Neural cell (in vitro differentiated cells): Measurements from ENCODE around the gene SSBP3. TPM values are rescaled to one million over a fixed set of nuclear protein-coding genes. Genes with fewer than 3 reads are reported as not detected.

Experiments
- H2AFZ ChIP-seq: fragments of 200-600, 300-800 bp; sonication (generic), shearing (Covaris generic); 2 replicates; pipeline ENCODE4 v1.6.0; 2014; ENCODE audit warnings: low read depth, mild to moderate bottlenecking, antibody characterized with exemption, low read length, moderate library complexity
- H3F3A ChIP-seq: fragments of 200-600 bp; shearing (Covaris generic); 2 replicates; pipeline ENCODE4 v1.6.1; 2016; ENCODE audit warnings: mild to moderate bottlenecking, moderate library complexity, mixed read lengths, antibody characterized with exemption, low read length; ENCODE audit not compliant: insufficient read depth, poor library complexity, severe bottlenecking
- H3K27ac ChIP-seq: fragments of 200-600, 300-800 bp; sonication (generic), shearing (Covaris generic); 2 replicates; pipeline ENCODE4 v1.5.1; 2014; ENCODE audit warnings: mild to moderate bottlenecking, low read length, moderate library complexity
- H3K27me3 ChIP-seq: fragments of 300-800, 200-600 bp; sonication (generic), shearing (Covaris generic); 2 replicates; pipeline ENCODE4 v1.6.0; 2014; ENCODE audit warnings: mild to moderate bottlenecking, low read depth, low read length, moderate library complexity; ENCODE audit not compliant: insufficient read depth
- H3K36me3 ChIP-seq: fragments of 300-800, 200-600 bp; sonication (generic), shearing (Covaris generic); 2 replicates; pipeline ENCODE4 v1.5.1; 2014; ENCODE audit warnings: mild to moderate bottlenecking, antibody characterized with exemption, low read length, moderate library complexity; ENCODE audit not compliant: insufficient read depth
- H3K4me2 ChIP-seq: fragments of 300-800, 200-600 bp; sonication (generic), shearing (Covaris generic); 2 replicates; pipeline ENCODE4 v1.6.0; 2014; ENCODE audit warnings: mild to moderate bottlenecking, low read length
- H3K4me3 ChIP-seq: fragments of 300-800, 200-600 bp; sonication (generic), shearing (Covaris generic); 2 replicates; pipeline ENCODE4 v1.5.1; 2014; ENCODE audit warnings: mild to moderate bottlenecking, low read length, moderate library complexity
- H3K79me2 ChIP-seq: fragments of 200-600 bp; shearing (Covaris generic); replicated peaks from 2 replicates; pipeline ENCODE4 v1.6.0; 2014; ENCODE audit warnings: mild to moderate bottlenecking, low read length, moderate library complexity; ENCODE audit not compliant: insufficient read depth
- H3K9ac ChIP-seq: fragments of 300-800, 200-600 bp; sonication (generic), shearing (Covaris generic); 2 replicates; pipeline ENCODE4 v1.6.1; 2016; ENCODE audit warnings: mild to moderate bottlenecking, low read length, mixed read lengths
- H3K9me2 ChIP-seq: fragments of 200-600 bp; shearing (Covaris generic); 2 replicates; pipeline ENCODE4 v1.6.1; 2016; ENCODE audit warnings: mild to moderate bottlenecking, low read length, mixed read lengths; ENCODE audit not compliant: insufficient read depth
- H3K9me3 ChIP-seq: fragments of 200-600, 300-800 bp; sonication (generic), shearing (Covaris generic); 2 replicates; pipeline ENCODE4 v1.6.1; 2016; ENCODE audit warnings: mild to moderate bottlenecking, mixed run types, low read length, moderate library complexity, mixed read lengths
- H4K20me1 ChIP-seq: fragments of 200-600 bp; shearing (Covaris generic); 2 replicates; pipeline ENCODE4 v1.6.1; 2016; ENCODE audit warnings: mild to moderate bottlenecking, mixed run types; ENCODE audit not compliant: insufficient read depth
- EZH2 ChIP-seq: fragments of 200-600, 300-800 bp; shearing (Covaris generic), sonication (generic); IDR thresholded peaks from 2 replicates; pipeline ENCODE4 v1.6.1; 2014; ENCODE audit warnings: antibody characterized with exemption, low read length, borderline replicate concordance, mild to moderate bottlenecking; ENCODE audit not compliant: insufficient read depth, poor library complexity, severe bottlenecking
- RAD21 ChIP-seq: fragments of 450-650 bp; conservative IDR thresholded peaks from 2 replicates; pipeline ENCODE4 v1.6.1; 2014; ENCODE audit warnings: antibody characterized with exemption, mild to moderate bottlenecking, moderate library complexity
- TAF1 ChIP-seq: IDR thresholded peaks from 2 replicates; pipeline ENCODE4 v1.6.1; 2012; ENCODE audit warnings: low read depth
- polyA plus RNA-seq: library from polyadenylated mRNA; depleted of rRNA; stranded (reverse); fragments of >200 nt; gene quantifications from 2 replicates; pipeline ENCODE4 v1.2.3, GENCODE V29; 2014
- TF ChIP-seq, protein P1 (sequence below): IDR thresholded peaks from 2 replicates; pipeline ENCODE4 v1.6.1; 2012; ENCODE audit warnings: borderline replicate concordance

Gene SSBP3
- polyA plus RNA-seq, 1 donor from 2014 or later, result 77.4 TPM

DNA sequence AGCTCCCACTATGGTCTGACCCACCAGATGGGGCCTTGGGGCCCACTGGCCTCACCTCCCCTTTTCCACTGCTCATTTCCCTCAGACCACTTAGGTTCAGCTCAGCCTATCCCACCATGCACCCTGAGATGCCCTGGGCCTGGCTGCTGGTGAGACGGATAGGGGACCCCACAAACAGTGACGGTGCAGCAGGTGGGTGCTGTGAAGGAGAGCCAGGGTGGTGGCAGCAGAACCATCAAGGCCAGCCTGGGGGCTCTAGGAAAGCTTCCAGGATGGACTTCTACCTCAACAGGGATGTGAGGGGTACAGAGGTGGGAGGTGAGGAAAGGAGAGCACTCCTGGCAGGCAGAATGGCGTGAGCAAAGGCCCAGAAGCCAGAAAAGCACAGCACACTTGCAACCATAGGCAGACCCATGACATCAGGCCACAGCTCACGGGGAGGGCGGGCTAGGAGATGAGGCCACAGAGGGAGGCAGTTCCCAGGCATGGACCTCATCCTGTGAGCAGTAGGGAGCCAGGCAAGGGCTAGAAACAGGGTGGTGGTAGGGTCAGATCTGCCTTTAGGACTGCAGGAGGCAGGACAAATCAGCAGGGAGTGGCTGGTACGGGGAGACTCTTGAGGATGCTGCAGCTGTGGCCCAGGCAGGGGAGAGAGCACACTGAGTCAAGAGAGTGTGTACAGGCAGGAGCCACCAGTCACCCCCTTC is 229.4 kb downstream of the SSBP3 start:
- H3K4me2 ChIP-seq, result no peak overlapping the region
- no peaks in the 10 kb centered on the region for H3K9me2 ChIP-seq
- H3K36me3 ChIP-seq, result no peaks in the 10 kb centered on the region
- no peaks in the 10 kb centered on the region for H3F3A ChIP-seq
- H3K4me3 ChIP-seq, result no peak overlapping the region
- no peak overlapping the region for H3K9ac ChIP-seq
- H3K27ac ChIP-seq, result no peak overlapping the region
- H2AFZ ChIP-seq, result no peak overlapping the region
- H3K9me3 ChIP-seq, result no peaks in the 10 kb centered on the region
- H3K27me3 ChIP-seq, result no peaks in the 10 kb centered on the region
- no peaks in the 10 kb centered on the region for H4K20me1 ChIP-seq
- no peaks in the 10 kb centered on the region for H3K79me2 ChIP-seq
- no peak for TF ChIP-seq TAF1
- no peak for TF ChIP-seq EZH2
- TF ChIP-seq RAD21, result no peak
- TF ChIP-seq, protein P1, sequence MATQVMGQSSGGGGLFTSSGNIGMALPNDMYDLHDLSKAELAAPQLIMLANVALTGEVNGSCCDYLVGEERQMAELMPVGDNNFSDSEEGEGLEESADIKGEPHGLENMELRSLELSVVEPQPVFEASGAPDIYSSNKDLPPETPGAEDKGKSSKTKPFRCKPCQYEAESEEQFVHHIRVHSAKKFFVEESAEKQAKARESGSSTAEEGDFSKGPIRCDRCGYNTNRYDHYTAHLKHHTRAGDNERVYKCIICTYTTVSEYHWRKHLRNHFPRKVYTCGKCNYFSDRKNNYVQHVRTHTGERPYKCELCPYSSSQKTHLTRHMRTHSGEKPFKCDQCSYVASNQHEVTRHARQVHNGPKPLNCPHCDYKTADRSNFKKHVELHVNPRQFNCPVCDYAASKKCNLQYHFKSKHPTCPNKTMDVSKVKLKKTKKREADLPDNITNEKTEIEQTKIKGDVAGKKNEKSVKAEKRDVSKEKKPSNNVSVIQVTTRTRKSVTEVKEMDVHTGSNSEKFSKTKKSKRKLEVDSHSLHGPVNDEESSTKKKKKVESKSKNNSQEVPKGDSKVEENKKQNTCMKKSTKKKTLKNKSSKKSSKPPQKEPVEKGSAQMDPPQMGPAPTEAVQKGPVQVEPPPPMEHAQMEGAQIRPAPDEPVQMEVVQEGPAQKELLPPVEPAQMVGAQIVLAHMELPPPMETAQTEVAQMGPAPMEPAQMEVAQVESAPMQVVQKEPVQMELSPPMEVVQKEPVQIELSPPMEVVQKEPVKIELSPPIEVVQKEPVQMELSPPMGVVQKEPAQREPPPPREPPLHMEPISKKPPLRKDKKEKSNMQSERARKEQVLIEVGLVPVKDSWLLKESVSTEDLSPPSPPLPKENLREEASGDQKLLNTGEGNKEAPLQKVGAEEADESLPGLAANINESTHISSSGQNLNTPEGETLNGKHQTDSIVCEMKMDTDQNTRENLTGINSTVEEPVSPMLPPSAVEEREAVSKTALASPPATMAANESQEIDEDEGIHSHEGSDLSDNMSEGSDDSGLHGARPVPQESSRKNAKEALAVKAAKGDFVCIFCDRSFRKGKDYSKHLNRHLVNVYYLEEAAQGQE, result no peak

Other genes starting within 250 kb of the SSBP3 start
- gene CYB5RL, start 206.4 kb downstream of the SSBP3 start, polyA plus RNA-seq, result 1.6 and 2.8 TPM in 2 replicates
- 24.3 and 27.8 TPM in 2 replicates for gene MRPL37, start 206.2 kb downstream of the SSBP3 start, polyA plus RNA-seq
- gene ACOT11, start 141.8 kb upstream of the SSBP3 start, polyA plus RNA-seq, result not detected in 2 replicates
- not detected in 2 replicates for gene FAM151A, start 217.1 kb upstream of the SSBP3 start, polyA plus RNA-seq
- not detected in 2 replicates for gene MROH7, start 235.4 kb upstream of the SSBP3 start, polyA plus RNA-seq